ENCODE measurements around the gene ADAMTS2. TPM values are rescaled to one million over a fixed set of nuclear protein-coding genes. Genes with fewer than 3 reads are reported as not detected.

ADAMTS2 gene
- total and polyA plus RNA-seq, 2 of the 8 experiments (the other 6 are each of a cell fraction or from before 2014, with no cell fraction given) = 6.6 to 7.3 TPM

DNA sequence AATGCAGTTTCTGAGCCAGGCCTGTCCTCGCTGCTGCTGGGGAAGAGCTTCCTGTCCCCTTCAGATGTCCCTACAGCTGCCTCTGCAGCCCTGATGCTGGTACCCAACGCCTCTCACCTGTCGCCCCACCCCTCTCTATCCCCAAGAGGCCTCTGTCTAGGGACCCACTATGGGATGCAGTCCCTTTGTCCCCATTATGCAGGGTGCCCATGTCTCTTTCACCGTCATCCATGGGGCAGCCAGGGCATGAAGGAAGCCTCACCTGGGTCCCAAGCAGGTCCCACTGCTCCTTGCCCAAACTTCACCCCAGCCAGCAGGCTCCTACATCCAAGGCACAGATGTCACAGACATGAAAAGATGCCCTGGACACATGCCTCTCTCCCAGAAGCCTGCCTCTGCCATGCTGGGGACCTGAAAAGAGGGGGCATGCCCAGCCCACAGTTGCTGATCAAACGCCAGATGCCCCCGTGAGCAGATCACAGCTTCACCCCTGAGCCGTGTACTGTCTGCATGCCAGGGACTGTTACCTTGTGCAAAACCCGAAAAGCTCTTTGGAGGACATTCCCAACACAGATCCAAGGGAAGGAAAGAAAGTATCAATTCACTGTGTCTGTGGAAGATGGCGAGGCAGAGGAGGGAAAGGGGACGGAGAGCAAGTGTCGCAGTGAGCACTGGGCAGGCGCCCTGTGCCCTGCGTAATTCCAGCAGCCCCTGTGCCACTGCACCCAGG is 81.0 kb downstream of the ADAMTS2 start:
- H2AFZ ChIP-seq (ENCODE audit: low read length) = no peak overlapping the region
- CTCF ChIA-PET (ENCODE audit: partially characterized antibody) = interaction anchor here (0.6 to 8.3 kb wide), 11 partner anchors 9 to 1288 kb away, joined by 3 to 94 read pairs (median 3); no protein-coding TSS in a partner anchor
- no peak overlapping the region for H4K8ac ChIP-seq (ENCODE audit: extremely low read depth, insufficient read depth, low read length)
- H4K20me1 ChIP-seq (replicated peaks in 1 of 2; ENCODE audit: control insufficient read depth in 1 of 2, insufficient read depth in 2 of 2, low read length in 2 of 2) = no peaks in the 10 kb centered on the region
- H3K4me2 ChIP-seq (ENCODE audit: insufficient read depth in 1 of 2, low read depth in 2 of 2, low read length in 2 of 2) = no peak overlapping the region
- no peak overlapping the region for H3K27ac ChIP-seq (ENCODE audit: low read depth, low read length)
- 85% methylated on average over 13 of the region's 13 CpGs; no CpG with 5 or more reads in 1 of the 2 experiments for WGBS, 2 experiments (ENCODE audit: extremely low coverage in 1 of 2, insufficient coverage in 1 of 2, insufficient read length in 1 of 2, insufficient replicate concordance in 2 of 2, low coverage in 1 of 2, low lambda C conversion rate in 2 of 2, missing lambda C conversion rate in 1 of 2)
- H2BK20ac ChIP-seq (ENCODE audit: low read length) = no peak overlapping the region
- no peaks in the 10 kb centered on the region for H3K79me1 ChIP-seq (ENCODE audit: low read depth, low read length)
- H2AK5ac ChIP-seq (ENCODE audit: low read depth, low read length) = no peak overlapping the region
- no peak overlapping the region for H3K56ac ChIP-seq (replicated peaks; ENCODE audit: insufficient read length, low read depth, low read length)
- H3K9me3 ChIP-seq (ENCODE audit: insufficient read depth in 2 of 2, low read depth in 1 of 2, low read length in 1 of 2) = no peaks in the 10 kb centered on the region
- H3K9ac ChIP-seq (replicated peaks in 1 of 4; ENCODE audit: extremely low read depth in 1 of 4, low read depth in 3 of 4, low read length in 3 of 4) = no peak overlapping the region
- 0 out of 2 replicates have a peak overlapping the region, but pooled peaks have one; percentile 5 for H2BK12ac ChIP-seq (ENCODE audit: low read depth, low read length)
- peaks cover 0 to 20% (median 11%) of the 10 kb centered on the region in 4 experiments; a peak in 6 of 7 replicates for H3K4me1 ChIP-seq (replicated peaks in 1 of 4; ENCODE audit: control insufficient read depth in 3 of 4, insufficient read depth in 4 of 4, low read length in 3 of 4)
- no peaks in the 10 kb centered on the region for H3K23me2 ChIP-seq (ENCODE audit: low read depth, low read length)
- no peak overlapping the region for H3K14ac ChIP-seq (ENCODE audit: insufficient read length)
- H2BK5ac ChIP-seq (ENCODE audit: low read depth, low read length) = no peak overlapping the region
- H3K4ac ChIP-seq (replicated peaks; ENCODE audit: insufficient read length, low read depth, low read length) = no peak overlapping the region
- POLR2A ChIA-PET (ENCODE audit: partially characterized antibody) = no interaction called here
- no peaks in the 10 kb centered on the region for H3K27me3 ChIP-seq (replicated peaks in 1 of 4; ENCODE audit: control insufficient read depth in 3 of 4, extremely low read depth in 1 of 4, insufficient read depth in 3 of 4, low read length in 3 of 4)
- no peak for TF ChIP-seq FOSL1 (IDR thresholded peaks at IDR 0.05; ENCODE audit: insufficient read depth, low read depth, low read length)
- no peak for TF ChIP-seq SUZ12 (IDR thresholded peaks at IDR 0.05; ENCODE audit: low read length)
- no peak for FAIRE-seq
- no peaks in the 10 kb centered on the region for H3K36me3 ChIP-seq (ENCODE audit: control insufficient read depth in 2 of 4, insufficient read depth in 4 of 4, low read length in 3 of 4)
- no peak overlapping the region for H2BK15ac ChIP-seq (ENCODE audit: low read length)
- H2BK120ac ChIP-seq (replicated peaks; ENCODE audit: low read depth, low read length) = no peak overlapping the region
- peak in 1 of 2 experiments; percentile 32 for DNase-seq (ENCODE audit: low read depth in 1 of 2, low spot score in 2 of 2)
- H3K4me3 ChIP-seq (ENCODE audit: extremely low read depth in 1 of 4, insufficient read depth in 2 of 4, low read depth in 3 of 4, low read length in 4 of 4) = no peak overlapping the region
- H4K5ac ChIP-seq (ENCODE audit: insufficient read length, low read depth, low read length) = no peak overlapping the region
- H3K18ac ChIP-seq (ENCODE audit: extremely low read depth, low read length) = no peak overlapping the region
- H3K79me2 ChIP-seq (ENCODE audit: control insufficient read depth in 1 of 2, insufficient read depth in 2 of 2, low read length in 2 of 2) = no peaks in the 10 kb centered on the region
- H3K23ac ChIP-seq (ENCODE audit: insufficient read length) = no peak overlapping the region
- no peak overlapping the region for H4K91ac ChIP-seq (replicated peaks; ENCODE audit: insufficient read length, low read length)
